Activated CD4-positive, alpha-beta T cell treated with anti-CD3 and anti-CD28 coated beads, Interleukin-2, amount 50 U/mL, for 16 hours (primary cell): ENCODE results near the gene GRIA4.
"Not testable (repeated sequence)": the region's sequence is repeated elsewhere in the genome, so short reads cannot be mapped to it uniquely, and the experiment has no call there.

Experiments
- DNase-seq: peaks from one replicate; pipeline ENCODE4 v3.0.0-alpha.2; 2020

The GRIA4 gene

GRCh38 chr11:105933695-105934094 lies 323.8 kb downstream of the GRIA4 start:
- no peak for DNase-seq

GRCh38 chr11:105935791-105936190 lies 325.9 kb downstream of the GRIA4 start:
- DNase-seq: no peak

DNA sequence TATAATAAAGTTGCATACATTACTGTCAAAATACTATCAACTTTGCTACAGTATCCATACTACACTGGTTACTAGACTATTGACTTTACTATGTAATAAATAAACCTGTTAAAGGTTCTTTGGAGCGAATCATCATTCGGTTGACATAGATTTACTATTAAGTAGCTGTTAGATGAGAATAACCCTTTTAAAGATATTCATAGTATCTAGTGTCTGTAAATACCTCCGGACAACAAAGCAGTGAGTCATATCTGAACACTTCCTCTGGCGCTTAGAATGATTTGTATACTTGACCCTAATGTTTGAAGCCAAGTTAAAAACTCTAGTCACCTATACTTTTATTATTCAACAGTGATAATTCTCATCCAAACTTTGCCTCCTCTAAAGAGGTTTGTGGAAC lies 327.5 kb downstream of the GRIA4 start:
- no peak for DNase-seq

- no peak for DNase-seq
Observed at GRCh38 chr11:105937738-105938137, 327.9 kb downstream of the GRIA4 start.

DNA sequence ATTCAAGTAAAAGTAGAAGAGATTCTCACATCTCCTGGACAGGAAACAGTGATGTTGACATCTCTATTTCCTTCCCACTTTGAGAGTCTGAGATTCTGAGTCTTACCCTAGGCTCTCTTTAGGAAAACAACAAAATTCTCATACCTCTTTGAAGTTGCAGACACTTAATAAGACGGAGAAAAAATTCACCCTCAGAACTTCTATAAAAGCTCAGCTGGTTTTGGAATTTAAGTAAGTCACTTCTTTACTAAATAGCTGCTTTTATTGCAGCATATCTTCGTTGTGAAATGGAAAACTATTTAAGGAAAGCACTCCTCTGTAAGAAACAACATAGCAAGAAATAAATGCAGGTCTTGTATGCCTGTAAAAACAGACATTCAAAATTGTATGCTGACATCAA lies 333.0 kb downstream of the GRIA4 start:
- DNase-seq: no peak

- DNase-seq: no peak
Observed at GRCh38 chr11:105948918-105949590, 339.2 kb downstream of the GRIA4 start.

DNA sequence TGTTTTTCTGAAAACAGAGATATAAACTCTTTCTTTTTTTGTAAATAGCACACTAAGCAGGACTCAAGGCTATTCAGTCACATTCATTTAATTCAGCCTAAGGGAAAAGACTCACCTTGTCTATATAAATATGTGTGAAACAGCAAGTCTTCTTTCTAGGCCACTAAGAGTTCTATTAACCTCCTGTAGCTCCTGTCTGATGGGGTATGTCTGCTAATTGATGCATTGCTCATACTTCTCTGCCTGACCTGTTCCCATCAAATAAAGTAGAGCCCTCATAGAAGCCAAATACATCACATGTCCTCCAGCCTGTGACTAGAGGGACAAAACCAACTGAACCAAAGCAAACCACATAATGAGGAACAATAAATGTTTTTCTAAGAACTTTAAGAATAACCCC lies 344.0 kb downstream of the GRIA4 start:
- DNase-seq: no peak

- no peak for DNase-seq
Observed at GRCh38 chr11:105960252-105961245, 350.7 kb downstream of the GRIA4 start.

DNA sequence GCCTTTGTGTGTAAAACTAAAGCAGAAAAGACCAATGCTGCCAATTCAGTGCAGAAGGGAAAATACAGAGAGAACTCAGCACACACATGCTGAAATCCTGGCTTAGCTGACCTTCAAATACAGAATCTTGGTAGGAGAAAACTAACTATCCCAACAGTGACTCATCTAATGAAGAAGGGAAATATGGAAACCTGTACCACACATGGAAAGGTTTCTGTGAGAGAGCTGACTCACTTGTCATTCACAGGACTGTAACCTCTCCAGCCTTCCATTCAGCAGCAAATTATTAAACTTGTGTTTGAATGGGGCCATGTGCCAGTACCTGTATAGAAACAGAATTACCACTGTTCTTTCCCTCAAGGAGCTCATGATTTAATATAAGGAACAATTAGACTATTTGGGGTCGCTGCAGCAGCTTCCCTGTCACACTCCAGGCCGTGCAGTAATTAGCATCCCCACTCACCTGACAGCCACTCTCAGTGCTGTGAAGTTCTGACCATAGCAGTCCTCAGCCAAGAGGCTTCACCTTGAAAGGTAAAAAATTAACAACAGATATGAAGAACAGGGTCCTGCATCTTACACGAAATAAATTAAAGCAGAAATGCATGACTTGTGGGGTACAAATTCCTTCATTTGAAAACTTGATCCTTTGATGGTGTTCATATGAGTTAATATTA lies 358.3 kb downstream of the GRIA4 start:
- DNase-seq: no peak

GRCh38 chr11:105969756-105970155 lies 359.9 kb downstream of the GRIA4 start:
- no peak for DNase-seq

GRCh38 chr11:105975128-105975527 lies 365.3 kb downstream of the GRIA4 start:
- no peak for DNase-seq

- DNase-seq: no peak
Observed at GRCh38 chr11:105979997-105980703, 370.3 kb downstream of the GRIA4 start.

- DNase-seq: no peak
Observed at GRCh38 chr11:105986554-105986953, 376.7 kb downstream of the GRIA4 start.

DNA sequence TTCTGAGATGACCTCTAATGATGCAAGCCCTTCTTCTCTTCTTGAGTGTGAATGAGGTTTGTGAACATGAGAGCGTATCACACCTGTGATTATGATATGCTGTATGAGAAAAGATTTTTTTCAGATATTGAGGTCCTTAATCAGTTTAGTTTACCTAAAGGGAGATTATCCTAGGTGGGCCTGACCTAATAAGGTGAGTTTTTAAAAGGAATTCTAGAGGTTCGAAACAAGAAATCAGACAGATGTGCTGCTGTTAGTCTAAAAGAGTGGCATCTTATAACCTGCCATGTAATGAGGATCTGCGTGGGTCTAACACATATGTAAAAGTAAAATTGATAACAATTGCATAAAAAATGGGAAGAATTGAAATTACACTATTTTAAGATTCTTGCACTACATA lies 378.3 kb downstream of the GRIA4 start:
- DNase-seq: no peak

DNA sequence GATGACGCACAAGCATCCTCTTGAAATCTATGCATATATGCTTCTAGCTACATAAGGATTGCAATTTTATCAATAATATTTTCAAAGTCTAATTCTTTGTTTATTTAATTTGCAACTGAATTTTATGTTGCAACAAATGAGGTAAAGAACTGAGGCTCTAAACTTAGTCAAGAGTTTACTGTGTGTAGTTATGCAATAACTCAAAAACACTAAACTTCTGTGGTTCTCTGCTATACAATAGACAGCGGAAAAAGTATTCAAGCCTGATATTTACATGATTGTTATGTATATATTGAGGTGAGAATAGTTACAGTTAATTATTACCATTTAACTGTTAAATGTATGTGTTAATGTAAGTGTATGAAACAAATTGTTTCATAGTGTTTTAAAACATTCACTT lies 379.3 kb downstream of the GRIA4 start:
- DNase-seq: no peak

DNA sequence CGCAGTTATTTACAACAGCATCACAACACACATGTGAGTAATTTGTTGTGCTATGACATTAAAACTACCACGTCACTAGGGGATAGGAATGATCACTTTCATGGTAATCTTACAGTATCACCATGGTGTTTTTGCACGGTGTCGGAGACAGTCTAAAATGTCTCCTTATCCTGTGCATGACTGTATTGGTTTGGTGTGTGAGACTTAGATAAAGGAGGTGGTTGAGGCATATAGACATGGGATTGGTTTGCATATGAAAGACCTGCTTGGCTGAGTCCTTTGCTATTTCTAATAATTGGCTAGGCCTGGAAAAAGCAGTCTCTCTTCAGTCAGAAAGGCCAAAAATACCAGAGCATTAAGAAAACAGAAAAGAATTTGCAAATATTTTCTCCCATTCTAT lies 382.0 kb downstream of the GRIA4 start:
- no peak for DNase-seq

DNA sequence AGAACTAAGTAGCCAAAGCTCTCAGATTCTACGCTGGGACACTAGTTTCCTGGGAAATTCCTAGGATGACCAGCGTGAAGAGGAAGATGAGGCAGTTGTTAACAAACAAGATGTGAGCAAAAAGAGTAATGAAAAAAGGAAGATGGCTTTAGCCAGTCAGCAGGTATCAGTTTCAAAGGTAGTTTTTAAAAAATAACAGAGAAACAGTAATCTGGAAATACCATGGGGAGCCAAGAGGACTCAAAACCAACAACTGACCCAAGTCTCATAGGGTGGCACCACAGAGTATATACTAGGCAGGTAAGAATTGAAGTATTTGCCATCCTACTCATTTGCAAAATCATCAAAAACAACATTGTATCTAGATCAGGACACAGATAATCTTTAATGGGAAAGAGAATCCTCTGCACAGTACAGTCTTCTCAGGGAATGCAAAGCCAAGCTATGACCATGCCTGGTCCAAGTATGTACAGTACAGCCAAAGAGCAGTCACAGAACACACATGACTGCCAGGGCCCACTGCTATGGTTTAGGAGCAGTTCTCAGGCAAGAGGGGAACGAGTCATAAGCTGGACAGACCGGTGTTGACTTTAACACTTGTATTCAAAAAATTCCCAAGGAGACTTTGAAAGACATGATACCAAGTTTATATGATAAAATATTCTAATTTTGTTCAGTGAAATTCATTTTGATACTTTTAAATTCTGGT lies 391.6 kb downstream of the GRIA4 start:
- no peak for DNase-seq

- DNase-seq: not testable (repeated sequence)
Observed at GRCh38 chr11:106003094-106003493, 393.2 kb downstream of the GRIA4 start.

- no peak for DNase-seq
Observed at GRCh38 chr11:106011481-106011880, 401.6 kb downstream of the GRIA4 start.

DNA sequence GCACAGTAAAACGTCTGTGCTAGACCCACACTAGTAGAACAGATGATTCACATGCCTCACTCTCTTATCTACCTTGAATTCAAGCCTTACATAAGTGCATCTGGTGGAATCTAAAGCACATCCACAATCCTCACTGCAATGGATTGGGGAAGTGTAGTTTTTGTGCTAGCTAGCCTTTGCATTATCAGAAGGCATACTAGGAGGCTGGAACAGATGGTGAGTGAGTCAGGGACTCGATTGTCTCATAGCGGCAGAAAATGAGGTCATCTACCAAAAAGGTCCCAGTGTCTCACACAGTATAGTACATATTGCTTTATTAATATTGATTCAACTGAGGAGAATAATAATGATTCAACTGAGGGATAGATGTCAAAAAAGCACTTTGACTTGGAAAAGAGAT lies 402.9 kb downstream of the GRIA4 start:
- DNase-seq: no peak

DNA sequence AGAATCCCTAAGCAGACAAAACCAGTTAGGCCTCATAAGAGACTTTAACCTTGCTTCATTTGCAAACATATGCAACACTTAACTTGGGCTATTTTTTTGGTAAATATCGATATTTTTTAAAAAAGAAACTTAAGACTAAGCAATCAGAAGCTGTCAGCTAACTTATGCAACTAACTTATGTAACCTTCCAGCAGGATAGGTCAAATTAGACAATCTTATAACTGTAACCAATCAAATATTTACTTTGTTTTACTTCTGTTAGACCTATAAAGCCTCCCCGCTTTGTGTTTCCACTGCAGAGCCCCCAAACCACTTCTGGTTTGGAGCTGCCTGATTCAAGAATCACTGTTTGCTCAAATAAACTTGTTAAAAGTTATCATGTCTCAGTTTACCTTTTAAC lies 404.2 kb downstream of the GRIA4 start:
- DNase-seq: no peak

DNA sequence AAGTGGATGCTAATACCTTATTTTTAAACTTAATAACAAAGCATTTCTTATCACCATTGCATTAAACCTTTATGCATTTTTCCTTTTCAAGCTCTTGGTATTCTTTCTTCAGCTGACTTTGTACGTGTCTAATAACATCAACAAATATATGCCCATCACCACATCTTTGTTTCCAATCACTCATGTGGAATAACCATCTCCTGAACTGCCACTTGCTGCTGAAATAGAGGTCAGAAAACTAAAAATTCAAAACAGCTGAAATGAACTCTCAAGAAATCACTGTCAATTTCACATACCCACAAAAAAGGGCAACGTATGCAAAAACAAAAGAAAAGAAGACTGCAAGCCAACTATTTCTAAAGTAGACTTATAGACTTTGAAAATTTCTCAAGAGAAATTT lies 404.7 kb downstream of the GRIA4 start:
- DNase-seq: no peak
